Measurements from ENCODE around the gene DNHD1. TPM values are rescaled to one million over a fixed set of nuclear protein-coding genes. Genes with fewer than 3 reads are reported as not detected.

The DNHD1 gene
- total RNA-seq, 1 donor from 2014 or later, result 2.3 TPM

- H3K36me3 ChIP-seq, result peaks cover 4 to 11% of the 10 kb centered on the region in 2 donors
- DNase-seq (ENCODE audit: low spot score in 2 of 2), result no peak
- H3K9me3 ChIP-seq, result peaks cover 0 to 16% of the 10 kb centered on the region in 2 donors
- H3K27me3 ChIP-seq, result no peaks in the 10 kb centered on the region
- TF ChIP-seq, protein P1, sequence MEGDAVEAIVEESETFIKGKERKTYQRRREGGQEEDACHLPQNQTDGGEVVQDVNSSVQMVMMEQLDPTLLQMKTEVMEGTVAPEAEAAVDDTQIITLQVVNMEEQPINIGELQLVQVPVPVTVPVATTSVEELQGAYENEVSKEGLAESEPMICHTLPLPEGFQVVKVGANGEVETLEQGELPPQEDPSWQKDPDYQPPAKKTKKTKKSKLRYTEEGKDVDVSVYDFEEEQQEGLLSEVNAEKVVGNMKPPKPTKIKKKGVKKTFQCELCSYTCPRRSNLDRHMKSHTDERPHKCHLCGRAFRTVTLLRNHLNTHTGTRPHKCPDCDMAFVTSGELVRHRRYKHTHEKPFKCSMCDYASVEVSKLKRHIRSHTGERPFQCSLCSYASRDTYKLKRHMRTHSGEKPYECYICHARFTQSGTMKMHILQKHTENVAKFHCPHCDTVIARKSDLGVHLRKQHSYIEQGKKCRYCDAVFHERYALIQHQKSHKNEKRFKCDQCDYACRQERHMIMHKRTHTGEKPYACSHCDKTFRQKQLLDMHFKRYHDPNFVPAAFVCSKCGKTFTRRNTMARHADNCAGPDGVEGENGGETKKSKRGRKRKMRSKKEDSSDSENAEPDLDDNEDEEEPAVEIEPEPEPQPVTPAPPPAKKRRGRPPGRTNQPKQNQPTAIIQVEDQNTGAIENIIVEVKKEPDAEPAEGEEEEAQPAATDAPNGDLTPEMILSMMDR (IDR thresholded peaks at IDR 0.05), result no peak
- H3K4me1 ChIP-seq, result peaks cover 0 to 3% of the 10 kb centered on the region in 2 donors
- intact Hi-C loops (cut with DNase I), result no loop called here
- no peak overlapping the region for H3K4me3 ChIP-seq
- no peak overlapping the region for H3K27ac ChIP-seq
Measured at GRCh38 chr11:6588018-6588417, 90.9 kb downstream of the DNHD1 start.

DNA sequence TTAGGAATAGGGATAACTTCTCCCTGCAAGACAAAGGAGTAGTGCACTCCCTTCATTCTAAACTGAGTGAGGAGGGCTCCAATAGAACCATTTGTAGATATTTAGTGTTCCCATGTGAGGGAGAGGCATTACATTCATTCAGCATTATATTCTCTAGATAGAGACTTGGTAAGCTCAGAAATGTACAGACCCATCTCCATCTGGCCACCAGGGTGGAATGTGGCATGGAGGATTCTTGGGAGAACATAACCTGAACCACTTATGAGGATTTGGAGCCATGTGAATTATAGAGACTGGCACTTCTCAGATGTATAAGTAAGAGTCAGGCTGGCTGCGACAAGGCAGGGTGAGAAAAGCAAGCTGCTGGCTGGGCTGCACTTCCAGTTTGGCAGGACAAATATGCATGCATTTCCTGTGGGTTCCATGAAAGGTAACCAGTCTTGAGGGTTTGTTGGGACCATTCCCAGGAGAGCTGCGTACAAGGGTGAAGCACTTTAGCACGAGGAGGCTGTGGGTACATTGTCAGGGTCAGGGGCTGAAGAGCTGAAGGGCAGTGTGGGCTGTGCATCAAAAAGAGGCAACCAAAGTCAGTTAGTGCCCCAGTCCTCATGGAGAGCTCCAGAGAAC is 97.2 kb downstream of the DNHD1 start:
- H3K36me3 ChIP-seq, result peaks cover 9 to 50% of the 10 kb centered on the region in 2 donors
- TF ChIP-seq, protein P1 (IDR thresholded peaks at IDR 0.05), result no peak
- no peak overlapping the region for H3K4me3 ChIP-seq
- no peak overlapping the region for H3K27ac ChIP-seq
- no peaks in the 10 kb centered on the region for H3K9me3 ChIP-seq
- no peaks in the 10 kb centered on the region for H3K27me3 ChIP-seq
- intact Hi-C loops (cut with DNase I), result no loop called here
- H3K4me1 ChIP-seq, result peaks cover 0 to 12% of the 10 kb centered on the region in 2 donors
- DNase-seq (ENCODE audit: low spot score in 2 of 2), result no peak

- TF ChIP-seq, protein P1 (IDR thresholded peaks at IDR 0.05), result no peak
- Histone ChIP-seq H3K36me3 (peaks cover 30 to 70% of the 10 kb centered on the region in 2 donors), H3K9me3 (no peaks in the 10 kb centered on the region), H3K27ac (peak overlapping the region; percentile 4 to 18), H3K4me3 (no peak overlapping the region), H3K4me1 (peaks cover 0 to 14% of the 10 kb centered on the region in 2 donors), H3K27me3 (no peaks in the 10 kb centered on the region)
- DNase-seq (ENCODE audit: low spot score in 2 of 2), result no peak
- intact Hi-C loops (cut with DNase I), result no loop called here
Measured at GRCh38 chr11:6596239-6596877, 99.3 kb downstream of the DNHD1 start.

GRCh38 chr11:6598555-6598954 is 101.5 kb downstream of the DNHD1 start:
- peaks cover 26 to 55% of the 10 kb centered on the region in 2 donors for H3K36me3 ChIP-seq
- TF ChIP-seq, protein P1 (IDR thresholded peaks at IDR 0.05), result no peak
- no peaks in the 10 kb centered on the region for H3K9me3 ChIP-seq
- peak overlapping the region in 1 of 2 donors; percentile 20 for H3K27ac ChIP-seq
- DNase-seq (ENCODE audit: low spot score in 2 of 2), result no peak
- H3K4me3 ChIP-seq, result no peak overlapping the region
- intact Hi-C loops (cut with DNase I), result no loop called here
- peaks cover 9 to 26% of the 10 kb centered on the region in 2 donors for H3K4me1 ChIP-seq
- no peaks in the 10 kb centered on the region for H3K27me3 ChIP-seq

DNA sequence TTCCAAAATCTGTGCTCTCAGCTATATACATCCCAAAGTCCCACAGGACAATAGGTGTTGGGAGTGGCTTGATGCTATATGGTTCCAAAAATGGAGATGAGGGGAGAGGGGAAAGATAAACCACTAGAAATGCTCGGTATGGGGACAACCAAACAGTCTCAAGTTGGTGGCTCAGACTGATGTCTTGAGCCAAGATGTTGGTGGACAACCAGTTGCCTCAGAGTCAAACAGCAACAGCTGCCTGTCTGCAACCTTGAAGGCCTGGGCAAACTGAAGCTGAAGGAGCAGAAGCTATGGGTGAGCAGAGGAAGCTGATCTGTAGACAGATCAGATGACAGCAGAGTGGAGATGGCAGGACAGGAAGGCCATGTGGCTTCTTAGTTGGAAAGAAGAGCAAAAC is 102.4 kb downstream of the DNHD1 start:
- no peaks in the 10 kb centered on the region for H3K9me3 ChIP-seq
- peaks cover 9 to 26% of the 10 kb centered on the region in 2 donors for H3K4me1 ChIP-seq
- no peak overlapping the region for H3K4me3 ChIP-seq
- intact Hi-C loops (cut with DNase I), result no loop called here
- DNase-seq (ENCODE audit: low spot score in 2 of 2), result no peak
- TF ChIP-seq, protein P1 (IDR thresholded peaks at IDR 0.05), result no peak
- H3K36me3 ChIP-seq, result peaks cover 26 to 46% of the 10 kb centered on the region in 2 donors
- no peaks in the 10 kb centered on the region for H3K27me3 ChIP-seq
- H3K27ac ChIP-seq, result no peak overlapping the region

All from ascending aorta (tissue), 2 donors.